ENCODE results near the gene PKIG.
"Not testable (repeated sequence)": the region's sequence is repeated elsewhere in the genome, so short reads cannot be mapped to it uniquely, and the experiment has no call there.

PKIG gene

GRCh38 chr20:44582311-44583025 is at the start of gene PKIG:
Gene PKIG, plus strand, starts transcription at chr20:44582579. Its CDS starts 31,978 bp downstream, at chr20:44614557.
- DNase-seq (ENCODE audit: low read depth in 2 of 2) = no peak

DNA sequence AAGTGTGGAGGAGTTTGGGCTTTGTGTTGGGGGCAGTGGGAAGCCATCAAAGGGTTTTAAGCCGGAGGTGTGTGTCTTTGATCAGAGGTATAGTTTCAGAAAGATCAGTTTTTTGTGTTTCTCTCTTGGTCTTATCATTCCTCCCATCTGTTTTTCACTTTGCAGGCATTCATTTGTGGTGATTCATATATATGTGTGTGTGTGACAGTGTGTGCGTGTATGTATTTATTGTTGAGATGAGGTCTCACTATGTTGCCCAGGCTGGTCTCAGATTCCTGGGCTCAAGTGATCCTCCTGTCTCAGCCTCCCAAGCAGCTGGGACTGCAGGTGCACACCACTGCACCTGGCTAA is 49.4 kb upstream of the PKIG start:
- no peak for DNase-seq (ENCODE audit: low read depth in 2 of 2)

- no peak for DNase-seq (ENCODE audit: low read depth in 2 of 2)
Measured at GRCh38 chr20:44533928-44534327, 48.5 kb upstream of the PKIG start.

DNA sequence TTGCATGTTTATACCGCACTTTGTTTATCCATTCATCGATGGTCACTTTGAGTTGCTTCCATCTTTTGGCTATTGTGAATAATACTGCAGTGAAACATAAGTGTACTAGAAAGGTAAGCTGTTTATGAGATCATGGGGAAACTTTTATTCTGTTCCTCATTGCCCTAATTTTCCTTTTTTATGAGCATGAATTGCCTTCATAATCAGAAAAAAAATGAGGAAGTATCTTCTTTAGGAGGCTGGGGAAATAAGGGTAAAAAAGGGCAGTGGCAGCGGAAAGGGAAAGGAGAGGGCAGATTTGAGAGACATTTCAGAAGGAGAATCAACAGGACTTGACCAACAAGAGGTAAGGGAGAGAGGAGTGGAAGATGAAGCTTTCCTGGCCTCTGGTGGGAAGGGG is 46.2 kb upstream of the PKIG start:
- no peak for DNase-seq (ENCODE audit: low read depth in 2 of 2)

DNA sequence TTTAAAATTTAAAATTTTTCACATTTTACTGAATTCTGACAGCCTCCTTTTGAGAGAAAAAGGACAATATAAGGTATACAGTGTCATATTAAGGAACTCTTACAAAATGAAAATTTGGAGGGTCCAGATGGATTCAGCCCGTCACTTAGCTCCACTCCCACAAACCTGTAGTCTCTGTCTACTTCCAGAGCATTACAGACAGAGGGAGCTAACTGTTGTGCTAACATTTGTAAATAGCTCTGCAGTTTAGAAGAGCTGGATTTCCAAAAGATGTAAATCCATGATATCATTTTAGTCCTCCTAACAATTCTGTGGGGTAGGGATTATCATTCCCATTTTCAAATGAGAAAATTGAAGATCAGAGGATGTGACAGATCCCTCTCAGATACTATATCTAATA is 44.4 kb upstream of the PKIG start:
- no peak for DNase-seq (ENCODE audit: low read depth in 2 of 2)

DNA sequence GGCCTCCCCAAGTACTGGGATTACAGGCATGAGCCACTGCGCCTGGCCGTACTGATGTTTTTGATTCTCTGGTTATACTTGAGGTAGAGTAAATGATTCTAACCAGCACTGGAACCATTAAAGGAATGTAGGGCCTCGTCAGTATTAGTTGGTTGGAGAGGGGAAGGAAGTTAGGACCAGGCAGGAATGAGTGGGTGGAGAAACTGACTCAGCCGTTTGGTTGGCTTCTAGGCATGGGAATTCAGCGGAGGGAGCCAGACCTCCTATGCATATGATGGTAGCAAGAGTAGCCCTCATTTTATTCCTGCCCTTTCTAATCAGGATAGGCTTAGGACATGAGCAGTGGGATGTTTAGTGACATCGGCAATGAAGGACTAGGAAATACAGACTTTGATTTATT is 41.5 kb upstream of the PKIG start:
- DNase-seq (ENCODE audit: low read depth in 2 of 2) = no peak

DNA sequence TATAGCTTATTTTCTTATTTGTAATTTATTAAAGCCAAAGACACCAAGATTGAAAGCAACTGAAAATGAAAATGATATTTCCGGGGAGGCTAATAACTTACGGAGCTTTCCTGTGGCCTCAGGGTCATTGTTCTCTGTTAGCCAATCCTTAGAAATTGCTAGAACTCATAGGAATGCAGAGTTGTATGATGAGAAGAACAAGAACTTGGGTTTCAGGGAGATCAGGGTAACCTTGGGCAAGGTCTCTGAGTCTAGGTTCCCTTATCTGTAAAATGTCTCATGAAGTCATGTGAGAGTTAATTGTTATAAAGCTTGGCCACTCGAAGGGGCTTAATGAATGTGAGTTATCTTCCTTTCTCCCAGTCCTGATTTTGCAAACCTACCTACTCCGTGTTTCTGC is 40.4 kb upstream of the PKIG start:
- DNase-seq (ENCODE audit: low read depth in 2 of 2) = no peak

DNA sequence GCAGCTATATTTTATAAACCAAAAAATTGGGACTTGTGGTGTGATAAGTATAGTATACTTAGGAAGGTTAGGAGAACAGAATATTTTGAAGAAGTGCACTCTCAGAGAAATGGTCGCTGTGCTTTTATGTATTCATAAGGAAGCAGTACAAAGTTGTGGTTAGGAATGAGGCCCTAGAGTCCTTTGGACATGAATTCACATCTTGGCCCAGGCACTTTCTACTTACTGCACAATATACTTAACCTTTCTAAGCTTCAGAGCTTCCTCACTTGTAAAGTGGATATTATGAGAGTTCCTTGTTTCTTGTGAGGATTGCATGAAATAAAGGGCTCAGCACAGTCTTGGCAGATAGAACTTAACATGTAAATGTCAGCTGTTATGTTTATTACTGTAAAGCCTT is 39.5 kb upstream of the PKIG start:
- no peak for DNase-seq (ENCODE audit: low read depth in 2 of 2)

DNA sequence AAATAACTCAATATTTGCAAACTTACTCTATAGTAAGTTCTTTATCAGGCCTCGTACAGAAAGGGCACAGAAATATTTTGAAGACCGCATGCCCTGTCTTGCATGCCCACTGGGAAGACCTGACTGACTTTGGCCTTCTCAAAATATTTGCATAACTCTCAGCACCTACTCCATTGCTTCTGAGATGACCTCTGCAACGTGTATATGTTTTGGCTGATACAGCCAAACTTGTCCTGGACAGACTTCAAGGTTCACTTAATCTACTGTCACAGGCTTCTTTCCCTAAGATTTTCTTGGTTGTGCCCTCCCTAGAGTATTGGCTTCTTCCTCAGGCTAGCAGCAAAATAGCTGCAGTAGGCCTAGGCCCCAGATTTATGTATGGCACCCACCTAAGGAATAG is 39.0 kb upstream of the PKIG start:
- no peak for DNase-seq (ENCODE audit: low read depth in 2 of 2)

DNA sequence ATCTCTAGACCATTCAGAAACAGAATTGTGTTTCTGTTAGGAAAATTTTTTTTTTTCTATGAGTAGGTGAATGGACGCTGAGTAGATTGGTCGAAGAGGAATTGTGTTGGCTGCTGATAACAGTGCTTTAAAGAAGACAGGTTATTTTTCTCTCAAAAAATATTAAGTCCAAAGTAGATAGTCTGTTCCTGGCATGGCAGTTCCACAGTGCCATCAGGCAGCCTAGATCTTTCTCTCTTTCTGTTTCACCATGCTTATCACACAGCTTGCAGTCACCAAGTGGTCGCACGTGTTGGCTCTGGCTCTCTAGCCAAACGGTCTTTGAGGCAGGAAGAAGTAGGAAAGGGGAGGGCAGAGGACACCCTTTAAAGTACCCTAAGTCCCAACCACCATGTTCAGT is 38.1 kb upstream of the PKIG start:
- no peak for DNase-seq (ENCODE audit: low read depth in 2 of 2)

DNA sequence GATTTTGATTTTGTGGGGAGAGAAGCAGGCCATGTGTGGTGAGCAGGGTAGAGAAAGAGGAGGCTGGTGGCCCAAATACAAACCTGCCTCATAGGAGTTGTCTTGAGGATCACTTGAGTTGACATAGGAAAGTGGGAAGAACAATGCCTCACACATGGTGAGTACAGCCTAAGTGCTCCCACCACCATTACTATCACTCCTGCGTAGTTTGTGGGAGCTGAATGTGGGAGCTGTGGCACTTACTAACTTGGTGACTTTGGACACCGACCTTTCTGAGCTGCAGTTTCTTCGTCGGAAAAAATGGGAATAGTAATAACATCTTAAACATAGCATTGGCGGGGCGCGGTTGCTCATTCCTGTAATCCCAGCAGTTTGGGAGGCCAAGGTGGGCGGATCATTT is 35.0 kb upstream of the PKIG start:
- no peak for DNase-seq (ENCODE audit: low read depth in 2 of 2)

- no peak for DNase-seq (ENCODE audit: low read depth in 2 of 2)
Measured at GRCh38 chr20:44549123-44549522, 33.3 kb upstream of the PKIG start.

GRCh38 chr20:44552050-44552449 is 30.3 kb upstream of the PKIG start:
- no peak for DNase-seq (ENCODE audit: low read depth in 2 of 2)

GRCh38 chr20:44552568-44552949 is 29.8 kb upstream of the PKIG start:
- no peak for DNase-seq (ENCODE audit: low read depth in 2 of 2)

- no peak for DNase-seq (ENCODE audit: low read depth in 2 of 2)
Measured at GRCh38 chr20:44552950-44553908, 29.1 kb upstream of the PKIG start.

- DNase-seq (ENCODE audit: low read depth in 2 of 2) = no peak
Measured at GRCh38 chr20:44559302-44559701, 23.1 kb upstream of the PKIG start.

- no peak for DNase-seq (ENCODE audit: low read depth in 2 of 2)
Measured at GRCh38 chr20:44560229-44560628, 22.1 kb upstream of the PKIG start.

DNA sequence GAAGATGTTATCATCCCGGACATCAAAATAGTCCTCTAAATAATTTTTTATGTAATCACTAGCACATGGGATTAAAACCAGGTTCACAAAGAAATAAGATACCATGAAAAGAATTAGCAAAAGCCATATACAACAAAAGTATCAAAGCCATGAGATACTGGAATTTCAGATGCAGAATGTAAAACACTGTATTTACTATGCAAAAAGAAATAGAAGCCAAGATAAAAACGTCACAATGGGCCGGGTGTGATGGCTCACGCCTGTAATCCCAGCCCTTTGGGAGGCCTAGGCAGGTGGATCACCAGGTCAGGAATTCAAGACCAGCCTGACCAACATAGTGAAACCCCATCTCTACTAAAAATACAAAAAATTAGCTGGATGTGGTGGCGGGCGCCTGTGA is 21.6 kb upstream of the PKIG start:
- not testable (repeated sequence) for DNase-seq (ENCODE audit: low read depth in 2 of 2)

DNA sequence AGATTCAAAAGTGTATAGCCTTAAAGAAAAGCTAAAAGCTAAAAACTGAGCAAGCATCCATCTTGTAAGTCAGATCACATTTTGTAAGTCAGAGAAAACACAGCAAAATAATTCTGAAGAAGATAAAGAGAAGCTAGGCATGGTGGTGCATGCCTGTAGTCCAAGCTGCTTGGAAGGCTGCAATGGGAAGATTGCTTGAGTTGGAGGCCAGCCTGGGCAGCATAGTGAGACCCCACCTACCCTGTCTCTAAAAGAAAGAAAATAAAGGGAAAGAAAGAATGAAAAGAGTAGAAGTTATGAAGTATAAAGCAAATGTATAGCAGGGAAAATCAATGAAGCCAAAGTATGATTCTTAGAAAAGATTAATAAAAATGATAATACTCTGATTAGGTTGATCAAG is 20.5 kb upstream of the PKIG start:
- DNase-seq (ENCODE audit: low read depth in 2 of 2) = no peak

GRCh38 chr20:44566018-44566417 is 16.4 kb upstream of the PKIG start:
- no peak for DNase-seq (ENCODE audit: low read depth in 2 of 2)

GRCh38 chr20:44566811-44567210 is 15.6 kb upstream of the PKIG start:
- no peak for DNase-seq (ENCODE audit: low read depth in 2 of 2)

GRCh38 chr20:44570367-44570766 is 12.0 kb upstream of the PKIG start:
- no peak for DNase-seq (ENCODE audit: low read depth in 2 of 2)

- DNase-seq (ENCODE audit: low read depth in 2 of 2) = no peak
Measured at GRCh38 chr20:44571362-44571988, 10.9 kb upstream of the PKIG start.
